Esophagus muscularis mucosa (tissue), 4 donors: ENCODE results near the gene DGCR2.
"Not testable (repeated sequence)": the region's sequence is repeated elsewhere in the genome, so short reads cannot be mapped to it uniquely, and the experiment has no call there.

ENCODE experiments used
- EP300 ChIP-seq: sonication (generic); formaldehyde crosslinking; IDR thresholded peaks from one replicate; pipeline ENCODE4 v1.6.1; 2017; ENCODE audit warnings: antibody characterized with exemption
- POLR2A ChIP-seq: fragments of 450-650 bp; IDR thresholded peaks from one replicate; pipeline ENCODE4 v1.6.1; 2017; ENCODE audit warnings: antibody characterized with exemption, moderate library complexity, mild to moderate bottlenecking, low read depth
- POLR2AphosphoS5 ChIP-seq, 2 donors: sonication (generic); formaldehyde crosslinking; IDR thresholded peaks; one replicate each; pipeline ENCODE4 v1.6.1; 2017; ENCODE audit warnings: antibody characterized with exemption in 2 of 2
- TF ChIP-seq, protein P1 (sequence below), 3 experiments: fragments of 200-600 bp in 2 of 3; fragments of 450-650 bp in 1 of 3; sonication (generic) in 2 of 3; IDR thresholded peaks; one replicate each; pipeline ENCODE4 v1.5.1; 2017 to 2019; ENCODE audit warnings: antibody characterized with exemption in 3 of 3, mild to moderate bottlenecking in 2 of 3, moderate library complexity in 1 of 3

DNA sequence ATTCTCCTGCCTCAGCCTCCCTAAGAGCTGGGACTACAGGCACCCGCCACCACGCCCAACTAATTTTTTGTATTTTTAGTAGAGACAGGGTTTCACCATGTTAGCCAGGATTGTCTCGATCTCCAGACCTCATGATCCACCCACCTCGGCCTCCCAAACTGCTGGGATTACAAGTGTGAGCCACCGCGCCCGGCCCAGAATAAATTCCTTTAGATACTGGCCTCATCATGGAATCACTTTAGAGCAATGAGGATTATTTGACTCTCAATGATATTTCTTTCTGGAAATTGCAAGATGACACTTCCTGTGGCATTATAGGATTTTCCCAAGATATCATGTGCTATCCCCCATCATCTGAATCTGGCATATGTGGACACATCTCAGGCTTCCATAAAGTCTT, 108.8 kb downstream of the DGCR2 start:
- TF ChIP-seq, protein P1, sequence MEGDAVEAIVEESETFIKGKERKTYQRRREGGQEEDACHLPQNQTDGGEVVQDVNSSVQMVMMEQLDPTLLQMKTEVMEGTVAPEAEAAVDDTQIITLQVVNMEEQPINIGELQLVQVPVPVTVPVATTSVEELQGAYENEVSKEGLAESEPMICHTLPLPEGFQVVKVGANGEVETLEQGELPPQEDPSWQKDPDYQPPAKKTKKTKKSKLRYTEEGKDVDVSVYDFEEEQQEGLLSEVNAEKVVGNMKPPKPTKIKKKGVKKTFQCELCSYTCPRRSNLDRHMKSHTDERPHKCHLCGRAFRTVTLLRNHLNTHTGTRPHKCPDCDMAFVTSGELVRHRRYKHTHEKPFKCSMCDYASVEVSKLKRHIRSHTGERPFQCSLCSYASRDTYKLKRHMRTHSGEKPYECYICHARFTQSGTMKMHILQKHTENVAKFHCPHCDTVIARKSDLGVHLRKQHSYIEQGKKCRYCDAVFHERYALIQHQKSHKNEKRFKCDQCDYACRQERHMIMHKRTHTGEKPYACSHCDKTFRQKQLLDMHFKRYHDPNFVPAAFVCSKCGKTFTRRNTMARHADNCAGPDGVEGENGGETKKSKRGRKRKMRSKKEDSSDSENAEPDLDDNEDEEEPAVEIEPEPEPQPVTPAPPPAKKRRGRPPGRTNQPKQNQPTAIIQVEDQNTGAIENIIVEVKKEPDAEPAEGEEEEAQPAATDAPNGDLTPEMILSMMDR (IDR thresholded peaks at IDR 0.05) = not testable (repeated sequence)
- not testable (repeated sequence) for TF ChIP-seq POLR2A; POLR2AphosphoS5 (IDR thresholded peaks at IDR 0.05); EP300
